HG03175 (cell line): ENCODE results near the gene LDLRAD3.

Experiments
- ATAC-seq: cut with Tn5 transposase; IDR thresholded peaks from one replicate; pipeline ENCODE4 v1.9.1; 2021; ENCODE audit warnings: mild to moderate bottlenecking, moderate library complexity; ENCODE audit not compliant: unreplicated experiment

The LDLRAD3 gene

DNA sequence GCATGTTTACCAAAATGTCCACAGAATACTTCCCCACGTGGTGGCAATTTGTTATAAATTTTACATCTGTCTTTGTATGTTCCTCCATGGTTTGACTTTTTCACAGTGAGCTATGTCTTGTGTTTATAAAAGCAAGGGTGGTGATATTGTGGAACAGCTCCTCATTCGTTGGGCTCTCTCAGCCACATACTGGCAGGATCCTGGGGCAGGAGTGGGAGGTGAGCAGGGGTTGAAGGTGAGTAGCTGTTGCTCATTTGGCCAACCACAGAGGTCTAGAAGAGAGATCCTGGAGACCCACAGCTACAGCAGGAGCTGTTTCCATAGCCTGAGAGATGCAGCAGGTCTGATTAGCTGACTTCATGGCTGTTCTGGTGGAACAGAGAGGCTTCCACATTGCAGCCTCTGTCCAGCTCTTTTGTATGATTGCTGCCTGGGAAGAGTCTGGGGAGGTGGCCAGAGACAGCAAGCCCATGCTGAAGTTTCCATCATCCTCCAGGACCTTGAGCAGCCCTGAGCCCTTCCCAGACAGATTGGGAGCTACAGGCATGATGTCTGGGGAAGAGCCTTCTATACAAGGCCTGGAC, 128.1 kb downstream of the LDLRAD3 start:
- ATAC-seq: no peak

GRCh38 chr11:36073411-36074203, 129.7 kb downstream of the LDLRAD3 start:
- ATAC-seq: no peak

DNA sequence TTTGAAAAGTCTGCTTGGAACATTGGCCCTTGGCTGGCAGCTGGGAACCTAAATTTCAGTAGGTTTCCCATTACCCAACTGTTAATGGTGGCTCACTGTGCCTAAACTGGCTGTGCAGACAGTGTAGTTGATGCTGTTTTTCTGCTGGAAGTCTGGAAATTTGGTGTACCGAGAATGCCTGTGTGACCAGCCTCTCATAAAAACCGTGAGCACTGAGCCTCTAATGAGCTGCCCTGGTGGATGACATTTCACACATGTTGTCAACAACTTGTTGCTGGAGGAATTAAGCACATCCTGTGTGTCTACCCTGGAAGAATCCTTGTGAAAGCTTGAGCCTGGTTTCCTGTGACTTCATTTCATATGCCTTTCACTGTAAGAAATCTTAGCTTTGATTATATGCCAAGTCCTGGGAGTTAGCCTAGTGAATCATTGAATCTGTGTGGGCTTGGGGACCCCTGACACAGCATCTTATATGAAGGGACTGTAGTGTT, 131.1 kb downstream of the LDLRAD3 start:
- ATAC-seq: no peak

DNA sequence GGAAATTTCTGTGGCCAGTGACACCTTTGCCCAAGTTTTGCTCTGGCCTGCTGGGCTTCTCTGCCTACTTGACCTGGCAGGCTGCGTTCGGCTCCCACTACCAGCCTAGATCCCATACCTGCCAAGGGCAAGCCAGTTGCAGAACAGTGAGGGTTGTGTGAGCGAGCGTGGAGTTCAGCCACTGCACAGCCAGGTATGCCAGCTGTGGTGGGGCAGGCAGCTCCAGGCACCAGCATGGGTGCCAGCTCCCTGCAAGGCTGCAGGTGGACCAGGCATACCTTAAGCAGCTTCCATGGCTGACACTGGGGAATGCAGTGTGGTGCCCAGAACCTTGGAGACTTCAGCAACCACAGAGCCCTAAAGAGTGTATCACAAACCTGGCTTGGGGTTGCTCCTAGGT, 133.5 kb downstream of the LDLRAD3 start:
- ATAC-seq: no peak

DNA sequence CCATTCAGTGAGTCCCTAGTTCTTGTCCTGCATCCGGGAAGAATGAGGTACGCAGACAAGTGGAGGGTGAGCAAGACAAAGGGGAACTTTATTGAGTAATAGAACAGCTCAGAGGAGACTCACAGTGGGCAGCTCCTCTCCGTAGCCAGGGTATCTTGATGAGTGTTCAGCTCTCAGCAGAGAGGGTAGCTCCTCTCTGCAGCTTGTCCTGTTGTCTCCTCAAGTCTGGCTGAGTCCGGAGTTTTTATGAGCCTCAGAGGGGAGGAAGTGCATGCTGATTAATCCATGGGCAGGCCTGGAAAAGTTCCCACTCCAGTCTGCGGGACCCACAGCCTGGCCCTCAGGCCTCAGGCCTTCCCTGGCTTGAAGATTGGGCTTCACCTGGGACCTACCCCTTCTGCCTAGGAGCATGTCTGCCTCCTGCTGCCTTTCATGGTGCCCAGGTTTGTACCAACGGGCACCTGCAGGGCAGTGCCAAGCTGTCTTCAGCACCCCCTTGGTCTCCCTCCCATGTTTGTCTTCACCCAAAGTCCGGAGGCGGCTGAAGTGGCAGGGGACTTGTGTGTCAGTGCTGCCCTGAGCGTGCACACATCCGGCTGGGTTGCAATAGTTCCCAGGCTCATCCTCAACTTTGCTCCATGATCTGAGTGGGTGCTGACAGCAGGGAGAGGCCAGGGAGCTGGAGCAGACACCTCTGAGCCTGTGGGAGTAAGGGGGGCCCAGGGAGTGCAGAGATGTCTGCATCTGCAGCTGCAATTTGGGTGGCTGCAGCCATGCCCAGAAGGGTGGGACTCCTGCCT, 134.2 kb downstream of the LDLRAD3 start:
- no peak for ATAC-seq

DNA sequence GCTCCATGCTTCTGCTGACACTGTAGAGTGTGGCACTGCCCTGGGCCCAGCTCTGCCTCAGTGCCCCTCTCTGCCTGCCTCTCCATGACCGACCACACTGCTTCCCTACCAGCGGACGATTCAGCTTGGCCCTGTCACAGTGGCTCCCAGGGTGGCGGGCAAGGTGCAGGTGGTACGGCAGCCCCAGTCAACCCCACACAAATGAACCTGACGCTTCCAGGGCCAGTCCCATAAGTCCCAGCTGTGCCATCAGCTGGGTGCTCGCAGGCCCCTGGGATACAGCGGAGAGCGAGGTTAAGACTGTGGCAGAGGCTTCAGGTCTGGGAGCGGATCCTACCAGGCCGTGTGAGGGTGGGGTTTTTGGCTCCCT, 134.8 kb downstream of the LDLRAD3 start:
- ATAC-seq: no peak

GRCh38 chr11:36079878-36080675, 136.2 kb downstream of the LDLRAD3 start:
- no peak for ATAC-seq

GRCh38 chr11:36081274-36081945, 137.5 kb downstream of the LDLRAD3 start:
- ATAC-seq: no peak

DNA sequence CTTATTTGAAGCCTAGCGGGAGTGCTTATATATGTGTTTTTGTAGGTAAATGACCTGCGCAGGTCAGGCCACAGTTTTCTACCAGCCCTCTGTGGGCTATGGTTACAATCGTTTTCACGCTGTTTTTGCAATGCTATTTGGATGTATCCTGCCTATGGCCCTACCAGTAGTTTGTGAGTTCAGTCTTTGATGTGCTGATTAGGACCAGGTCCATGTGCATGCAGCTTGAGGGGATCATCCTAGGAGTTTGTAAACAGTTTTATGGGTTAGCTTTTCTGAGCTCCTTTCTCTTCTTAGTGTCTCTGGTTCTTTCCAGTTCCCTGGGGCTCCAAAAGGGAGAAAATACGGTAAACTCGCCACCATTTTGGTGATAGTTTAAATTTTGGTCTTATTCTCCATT, 142.5 kb downstream of the LDLRAD3 start:
- no peak for ATAC-seq

- ATAC-seq: no peak
These were observed 144.6 kb downstream of the LDLRAD3 start for GRCh38 chr11:36088266-36088972.

DNA sequence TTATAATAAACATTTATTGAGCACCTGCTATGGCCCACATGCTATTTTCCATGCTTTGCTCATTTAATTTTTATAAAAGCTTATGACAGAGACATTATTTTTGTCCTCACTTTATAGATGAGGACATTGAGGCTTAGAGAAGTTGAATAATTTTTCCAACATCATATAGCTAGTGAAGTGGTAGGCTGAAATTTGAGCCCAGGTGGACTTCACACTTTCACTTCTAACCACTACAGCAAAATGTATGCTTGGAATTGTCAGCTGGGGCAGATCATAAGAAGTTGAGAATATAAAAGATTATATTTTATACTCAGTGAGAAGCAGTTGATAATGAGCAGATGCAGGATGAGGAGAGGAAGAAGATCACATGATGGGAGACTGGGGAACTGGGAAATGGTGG, 146.1 kb downstream of the LDLRAD3 start:
- no peak for ATAC-seq

DNA sequence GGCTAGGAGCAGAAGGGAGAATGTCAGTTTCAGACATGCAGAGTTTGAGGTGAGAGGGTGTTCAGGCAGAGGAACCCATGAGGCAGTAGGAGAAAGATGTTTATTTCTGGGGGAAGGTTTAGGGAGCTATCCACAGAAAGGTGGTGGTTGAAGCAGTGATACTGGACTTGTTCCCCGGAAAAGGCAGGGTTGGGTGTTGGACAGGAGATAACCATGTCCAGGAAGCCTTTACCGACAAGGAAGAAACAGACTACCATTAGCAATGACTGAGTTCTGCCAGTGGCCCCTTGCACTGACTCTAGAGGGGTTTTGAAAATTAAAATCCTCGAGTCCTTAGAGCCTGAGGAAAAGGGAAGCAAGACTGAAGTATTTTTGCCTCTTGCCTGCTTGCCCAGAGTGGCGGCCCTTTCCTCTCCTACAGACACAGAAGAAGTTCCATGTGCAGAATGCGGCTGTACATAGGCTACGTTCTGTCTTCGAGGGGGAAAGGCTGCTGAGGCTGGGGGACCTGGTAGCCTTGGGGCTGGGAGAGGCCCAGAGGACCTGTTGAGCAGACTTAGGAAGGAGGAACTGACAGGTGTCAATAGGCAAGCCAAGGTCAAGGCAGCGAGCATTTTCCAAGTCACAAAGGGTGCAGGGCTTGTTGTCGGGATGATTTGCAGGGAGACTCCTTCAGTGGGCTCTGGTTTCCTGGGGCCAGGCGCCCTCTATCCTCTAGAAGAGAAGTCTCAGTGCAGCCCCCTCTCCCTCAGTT, 146.7 kb downstream of the LDLRAD3 start:
- no peak for ATAC-seq

DNA sequence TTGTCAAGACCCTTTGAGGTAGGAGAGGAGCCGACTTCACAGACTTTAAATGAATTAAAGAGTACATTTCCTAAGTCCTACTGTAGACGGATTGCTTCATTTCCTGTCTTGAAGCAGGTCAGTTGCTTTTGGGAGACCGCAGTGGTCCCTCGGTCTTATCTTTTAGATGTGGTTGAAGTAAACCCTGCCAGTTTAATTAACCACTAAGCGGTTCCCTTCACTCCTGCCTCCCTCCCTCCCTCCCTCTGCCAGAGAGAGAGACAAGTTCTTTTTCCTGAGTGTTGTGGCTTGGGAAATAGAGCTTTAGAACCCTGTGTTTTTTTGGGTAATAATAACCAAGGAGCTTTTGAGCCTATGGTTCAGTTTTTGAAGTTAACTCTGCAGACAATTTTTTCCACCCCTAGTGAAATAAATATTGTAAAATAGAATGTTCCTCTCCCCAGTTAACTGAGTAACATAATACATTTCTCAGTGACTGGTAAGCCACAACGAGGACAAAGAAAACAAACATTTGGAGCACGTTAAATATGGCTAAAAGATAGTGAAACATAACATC, 147.5 kb downstream of the LDLRAD3 start:
- ATAC-seq: no peak

DNA sequence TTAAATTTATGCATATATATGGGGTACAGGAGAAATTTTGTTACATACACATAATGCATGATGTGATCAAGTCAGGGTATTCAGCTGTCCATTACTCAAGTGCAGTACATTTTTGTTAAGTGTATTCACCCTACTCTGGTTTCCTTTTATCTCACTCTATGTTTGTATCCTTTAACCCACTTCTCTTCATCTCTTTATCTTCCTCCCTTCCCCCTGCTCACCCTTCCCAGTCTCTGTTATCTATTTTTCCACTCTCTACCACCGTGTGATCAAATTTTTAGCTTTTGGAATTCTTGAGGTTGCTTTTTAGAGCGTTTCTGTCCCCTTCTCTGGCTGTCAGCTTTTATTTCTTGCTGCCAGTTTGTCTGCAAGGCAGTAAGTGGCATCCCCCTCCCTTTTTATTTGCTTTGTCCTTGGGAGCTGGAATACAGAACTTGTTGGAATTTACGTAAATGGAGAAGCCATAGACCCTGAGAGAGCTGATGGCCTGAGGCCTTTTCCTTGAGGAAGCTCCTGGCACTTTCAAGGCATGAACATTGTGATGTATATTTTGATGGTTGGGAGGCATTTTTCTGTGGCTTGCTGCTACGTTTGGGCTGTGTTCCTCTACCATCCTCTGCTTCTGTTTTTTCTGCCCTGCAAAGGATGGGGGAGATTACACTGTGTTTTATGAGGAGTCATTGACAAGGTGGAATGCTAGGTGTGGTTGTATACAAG, 148.6 kb downstream of the LDLRAD3 start:
- no peak for ATAC-seq

- ATAC-seq: no peak
These were observed 149.7 kb downstream of the LDLRAD3 start for GRCh38 chr11:36093548-36093947.

DNA sequence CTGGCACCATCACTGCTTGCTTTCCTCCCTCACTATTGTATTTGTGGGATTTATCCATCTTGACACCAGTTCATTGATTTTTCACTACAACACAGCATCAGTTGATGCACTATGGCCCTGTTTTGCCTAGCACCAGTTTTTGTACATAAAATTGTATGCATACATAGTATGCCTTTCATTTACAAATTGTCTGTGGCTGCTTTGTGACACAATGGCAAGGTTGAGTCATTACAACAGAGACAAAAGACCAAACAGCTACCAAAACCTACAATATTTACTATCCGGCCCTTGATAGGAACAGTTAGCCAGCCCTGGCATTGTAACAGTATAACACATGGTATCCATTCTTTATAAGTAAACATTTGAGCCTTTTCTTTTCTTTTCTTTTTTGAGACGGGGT, 150.3 kb downstream of the LDLRAD3 start:
- ATAC-seq: no peak

DNA sequence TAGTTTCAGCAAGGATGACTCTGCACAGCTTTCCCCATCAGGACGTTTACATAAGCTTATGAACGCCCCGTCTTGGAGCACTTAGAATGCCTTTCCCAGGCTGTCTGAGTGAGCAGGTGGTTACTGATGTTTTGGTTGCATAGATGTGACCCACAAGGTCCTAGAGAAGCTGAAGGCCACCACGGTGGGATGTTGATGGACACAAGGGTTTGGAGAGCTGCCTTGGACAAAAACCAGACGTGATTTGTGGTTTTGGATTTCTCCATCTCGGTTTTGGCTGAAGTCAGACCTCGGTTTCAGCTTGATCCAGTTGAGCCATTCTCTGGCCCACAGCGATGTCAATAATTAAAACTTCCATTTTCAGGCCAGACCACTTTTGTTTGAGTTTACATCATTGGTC, 151.9 kb downstream of the LDLRAD3 start:
- no peak for ATAC-seq

GRCh38 chr11:36097219-36097650, 153.4 kb downstream of the LDLRAD3 start:
- ATAC-seq: no peak
